NOMO-1 treated with DMSO at 0.1 percent for 48 hours (cell line): ENCODE results near the gene EXOC6B.

Source experiments
- DNase-seq: peaks from one replicate; lab custom pipeline; 2025; ENCODE audit not compliant: unreplicated experiment; lab: John Stamatoyannopoulos, UW

The EXOC6B gene

GRCh38 chr2:72388263-72388662 lies 437.6 kb downstream of the EXOC6B start:
- no peak for DNase-seq

DNA sequence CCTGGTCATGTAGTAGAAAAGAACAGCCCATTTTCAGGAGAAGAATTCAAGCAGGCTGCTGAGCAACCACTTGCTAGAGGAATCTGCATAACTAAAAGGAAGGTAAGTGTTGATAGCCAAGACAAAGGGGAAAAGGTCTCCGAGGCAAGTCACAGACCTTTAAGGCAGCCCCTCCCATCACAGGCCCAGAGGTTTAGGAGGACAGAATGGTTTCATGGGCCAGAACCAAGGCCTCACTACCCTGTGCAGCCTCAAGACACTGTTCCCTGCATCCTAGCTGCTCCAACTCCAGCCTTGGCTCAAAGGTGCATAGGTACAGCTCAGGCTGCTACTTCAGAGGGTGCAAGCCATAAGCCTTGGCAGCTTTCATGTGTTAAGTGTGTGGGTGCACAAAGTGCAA lies 439.5 kb downstream of the EXOC6B start:
- no peak for DNase-seq

- no peak for DNase-seq
These were observed 447.0 kb downstream of the EXOC6B start for GRCh38 chr2:72378753-72379348.

- DNase-seq, result no peak
These were observed 458.2 kb downstream of the EXOC6B start for GRCh38 chr2:72367530-72368225.

DNA sequence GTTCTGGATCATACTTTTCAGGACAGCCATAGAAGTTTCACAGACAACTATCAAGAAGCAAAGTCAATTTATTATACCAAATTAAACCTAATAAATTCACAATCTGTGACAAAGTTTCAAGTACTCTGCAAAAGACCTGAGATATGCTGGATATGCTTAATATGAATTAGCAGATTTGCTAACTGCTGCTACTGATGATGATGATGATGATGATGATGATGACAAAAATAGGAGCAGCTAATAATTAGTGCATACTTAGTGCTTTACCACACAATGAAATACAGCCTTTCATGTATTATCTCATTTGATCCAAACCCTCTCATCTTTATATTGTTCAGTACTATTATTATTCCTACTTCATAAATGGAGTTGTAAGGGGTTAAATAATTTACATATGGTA lies 462.4 kb downstream of the EXOC6B start:
- no peak for DNase-seq

GRCh38 chr2:72362733-72363132 lies 463.1 kb downstream of the EXOC6B start:
- no peak for DNase-seq

GRCh38 chr2:72361521-72361920 lies 464.3 kb downstream of the EXOC6B start:
- no peak for DNase-seq

GRCh38 chr2:72361042-72361441 lies 464.8 kb downstream of the EXOC6B start:
- DNase-seq, result no peak

DNA sequence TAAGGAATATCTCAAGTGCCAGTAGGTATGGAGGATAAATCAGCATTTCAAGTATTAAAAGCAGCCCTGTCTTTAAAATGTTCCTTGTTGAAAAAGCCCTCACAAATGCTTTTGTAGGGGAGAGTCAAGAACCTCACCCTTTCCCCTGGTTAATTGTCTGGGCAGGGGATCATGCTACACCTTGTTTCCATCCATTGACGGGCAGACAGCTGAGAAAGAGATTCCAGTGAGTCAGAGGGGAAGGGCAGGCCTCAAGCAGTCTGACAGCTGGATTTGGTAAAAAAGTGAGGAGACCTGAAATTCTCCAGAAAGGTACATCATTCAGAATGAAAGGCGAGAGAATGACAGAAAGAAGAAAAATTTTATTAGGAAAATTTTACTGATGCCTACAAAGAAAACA lies 475.0 kb downstream of the EXOC6B start:
- DNase-seq, result no peak

DNA sequence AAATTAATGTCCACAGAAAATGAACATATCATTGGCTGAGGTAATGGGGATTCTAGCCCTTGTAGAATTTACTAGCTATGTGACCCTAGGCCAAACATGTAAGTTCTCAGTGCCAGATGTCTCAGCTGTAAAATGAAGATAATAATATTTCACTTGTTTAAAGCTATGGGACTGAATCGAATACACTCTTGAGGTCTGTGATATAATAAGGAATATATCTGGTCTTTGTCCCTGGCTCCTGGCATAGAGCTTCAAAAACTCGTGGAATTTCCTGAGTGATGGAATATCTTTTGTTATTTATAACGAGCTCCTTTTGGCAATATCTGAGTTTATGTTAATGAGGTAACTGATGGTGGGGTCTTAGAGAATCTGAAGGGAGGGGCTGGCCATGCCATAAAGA lies 476.8 kb downstream of the EXOC6B start:
- DNase-seq, result no peak

GRCh38 chr2:72347081-72347480 lies 478.8 kb downstream of the EXOC6B start:
- no peak for DNase-seq

DNA sequence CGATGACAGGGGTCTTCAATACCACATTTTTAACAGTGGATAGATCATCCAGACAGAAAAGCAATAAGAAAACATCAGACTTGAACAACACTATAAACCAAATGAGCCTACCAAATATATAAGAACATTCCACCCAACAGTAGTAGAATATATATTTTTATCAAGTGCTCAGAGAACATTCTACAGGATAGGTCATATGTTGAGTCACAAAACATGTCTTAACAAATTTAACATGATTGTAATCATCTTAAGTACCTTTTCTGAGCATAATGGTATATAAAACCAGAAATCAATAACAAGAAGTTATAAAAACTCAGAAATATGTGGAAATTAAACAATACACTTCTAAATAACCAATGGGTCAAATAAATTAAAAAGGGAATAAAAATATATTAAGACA lies 484.2 kb downstream of the EXOC6B start:
- DNase-seq, result no peak

- no peak for DNase-seq
These were observed 485.2 kb downstream of the EXOC6B start for GRCh38 chr2:72340665-72341064.

GRCh38 chr2:72338076-72338475 lies 487.8 kb downstream of the EXOC6B start:
- DNase-seq, result no peak

- DNase-seq, result no peak
These were observed 493.1 kb downstream of the EXOC6B start for GRCh38 chr2:72332720-72333119.

- DNase-seq, result no peak
These were observed 495.2 kb downstream of the EXOC6B start for GRCh38 chr2:72330652-72331051.

DNA sequence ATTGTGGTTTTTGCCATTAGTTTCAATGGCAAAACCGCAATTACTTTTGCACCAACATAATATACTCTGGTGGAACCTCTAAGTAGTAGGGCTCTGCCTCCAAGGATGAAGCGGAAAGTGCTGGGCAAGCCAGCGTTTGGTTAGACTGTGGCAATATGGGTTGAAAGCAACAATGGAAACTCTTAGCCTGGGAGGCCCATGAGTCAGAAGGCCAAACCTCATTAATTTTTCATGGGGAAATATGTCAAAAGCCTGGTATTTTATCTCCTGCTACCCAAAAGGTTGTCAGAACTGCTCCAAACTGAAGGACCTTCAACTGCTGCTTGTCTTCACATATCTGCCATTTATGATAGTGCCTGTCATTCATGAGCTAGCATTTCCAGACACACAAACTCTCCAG lies 499.1 kb downstream of the EXOC6B start:
- no peak for DNase-seq

DNA sequence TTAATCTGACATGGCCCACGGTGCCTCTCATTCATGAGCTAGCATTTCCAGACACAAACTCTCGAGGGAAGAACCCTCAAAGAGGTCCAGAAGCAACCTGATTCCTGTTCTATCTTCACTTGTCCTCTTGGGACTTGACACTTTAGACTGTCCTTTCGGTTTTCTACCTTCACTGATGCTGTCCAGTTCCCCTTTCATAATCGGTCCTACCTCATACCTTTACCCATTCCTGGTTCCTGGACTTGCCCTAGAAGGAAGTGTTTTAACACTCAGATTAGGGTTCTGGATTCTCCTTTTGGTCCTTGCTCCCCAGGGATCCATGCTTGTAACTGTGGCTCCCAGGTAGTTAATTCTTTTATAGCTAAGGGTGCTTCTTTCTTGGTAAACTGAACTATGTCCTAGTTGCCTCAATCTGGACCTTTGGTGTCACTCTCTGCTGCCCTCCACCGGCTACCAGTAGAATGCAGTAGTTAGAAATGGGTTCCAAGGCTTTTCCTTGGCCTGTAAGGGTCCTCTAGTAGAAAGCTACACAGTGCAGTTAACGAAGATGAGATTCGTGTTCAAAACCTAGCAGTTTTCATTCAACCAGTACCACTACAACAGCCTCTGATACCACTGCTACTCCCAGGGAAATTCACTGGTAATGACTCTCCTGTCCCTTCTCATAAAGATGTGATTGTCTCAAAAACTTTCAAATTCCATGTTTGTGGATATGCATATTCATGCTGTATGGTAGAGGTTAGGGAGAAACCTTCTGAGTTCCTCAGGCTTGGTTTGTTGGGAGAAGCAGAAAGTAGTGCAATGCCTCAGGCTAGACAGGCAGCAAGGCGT lies 500.0 kb downstream of the EXOC6B start:
- no peak for DNase-seq

DNA sequence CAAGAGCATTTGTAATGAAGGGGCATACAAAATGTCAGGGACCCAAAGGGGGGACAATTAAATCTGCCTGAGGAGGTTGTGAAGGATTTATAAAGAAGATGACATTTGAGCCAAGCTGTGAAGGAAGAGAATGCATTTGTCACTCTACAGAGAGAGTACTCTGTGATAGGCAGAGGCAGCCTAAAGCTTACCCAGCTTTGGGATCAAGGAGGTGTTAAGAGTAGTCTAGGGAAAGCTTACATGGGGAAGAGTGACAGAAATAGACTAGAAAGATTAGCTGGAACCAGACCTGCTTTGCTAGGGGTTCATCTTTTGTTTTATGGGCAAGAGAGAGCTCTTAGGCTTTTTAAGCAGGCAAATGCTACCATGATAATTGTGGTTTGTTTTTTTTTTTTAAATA lies 509.1 kb downstream of the EXOC6B start:
- no peak for DNase-seq

DNA sequence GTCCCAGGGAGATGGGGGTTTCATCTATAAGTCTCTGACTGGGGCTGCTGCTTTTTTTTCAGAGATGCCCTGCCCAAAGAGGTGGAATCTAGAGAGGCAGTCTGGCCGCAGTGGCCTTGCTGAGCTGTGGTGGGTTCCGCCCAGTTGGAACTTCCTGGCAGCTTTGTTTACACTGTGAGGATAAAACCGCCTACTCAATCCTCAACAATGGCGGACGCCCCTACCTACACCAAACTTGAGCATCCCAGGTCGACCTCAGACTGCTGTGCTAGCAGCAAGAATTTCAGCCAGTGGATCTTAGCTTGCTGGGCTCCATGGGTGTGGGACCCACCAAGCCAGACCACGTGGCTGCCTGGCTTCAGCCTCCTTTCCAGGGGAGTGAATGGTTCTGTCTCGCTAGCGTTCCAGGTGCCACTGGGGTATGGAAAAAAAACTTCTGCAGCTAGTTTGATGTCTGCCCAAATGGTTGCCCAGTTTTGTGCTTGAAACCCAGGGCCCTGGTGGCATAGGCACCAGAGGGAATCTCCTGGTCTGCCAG lies 525.6 kb downstream of the EXOC6B start:
- no peak for DNase-seq

GRCh38 chr2:72293620-72294019 lies 532.2 kb downstream of the EXOC6B start:
- DNase-seq, result no peak

DNA sequence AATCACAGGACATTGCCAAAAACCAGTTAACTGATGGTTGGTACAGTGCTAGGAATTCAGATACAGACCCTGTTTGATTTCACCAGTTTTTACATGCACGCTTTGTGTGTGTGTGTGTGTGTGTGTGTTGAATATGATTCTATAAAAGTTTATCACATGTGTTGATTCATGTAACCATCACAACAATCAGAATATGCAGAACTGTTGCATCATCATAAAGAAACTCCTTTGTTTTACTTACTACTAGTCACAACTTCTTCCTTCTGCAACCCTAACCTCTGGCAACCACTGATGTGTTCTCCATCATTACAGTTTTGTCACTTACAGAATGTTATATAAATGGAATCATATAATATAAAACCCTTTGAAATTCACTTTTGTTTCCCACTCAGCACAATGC lies 533.4 kb downstream of the EXOC6B start:
- no peak for DNase-seq
